Hematopoietic multipotent progenitor cell treated with erythropoietin and hydrocortisone succinate and interleukin-3 and kit ligand, for 4 days (in vitro differentiated cells): ENCODE data around the gene PLB1.
A peak's percentile ranks its signal among the peaks of the same experiment; 100 is the strongest.

ENCODE experiments used
- DNase-seq: peaks from one replicate; pipeline ENCODE4 v3.0.0-alpha.2; 2015

PLB1 gene

GRCh38 chr2:28505361-28505760 is 9.5 kb downstream of the PLB1 start:
- no peak for DNase-seq

- no peak for DNase-seq
Observed at GRCh38 chr2:28506112-28506910, 10.5 kb downstream of the PLB1 start.

DNA sequence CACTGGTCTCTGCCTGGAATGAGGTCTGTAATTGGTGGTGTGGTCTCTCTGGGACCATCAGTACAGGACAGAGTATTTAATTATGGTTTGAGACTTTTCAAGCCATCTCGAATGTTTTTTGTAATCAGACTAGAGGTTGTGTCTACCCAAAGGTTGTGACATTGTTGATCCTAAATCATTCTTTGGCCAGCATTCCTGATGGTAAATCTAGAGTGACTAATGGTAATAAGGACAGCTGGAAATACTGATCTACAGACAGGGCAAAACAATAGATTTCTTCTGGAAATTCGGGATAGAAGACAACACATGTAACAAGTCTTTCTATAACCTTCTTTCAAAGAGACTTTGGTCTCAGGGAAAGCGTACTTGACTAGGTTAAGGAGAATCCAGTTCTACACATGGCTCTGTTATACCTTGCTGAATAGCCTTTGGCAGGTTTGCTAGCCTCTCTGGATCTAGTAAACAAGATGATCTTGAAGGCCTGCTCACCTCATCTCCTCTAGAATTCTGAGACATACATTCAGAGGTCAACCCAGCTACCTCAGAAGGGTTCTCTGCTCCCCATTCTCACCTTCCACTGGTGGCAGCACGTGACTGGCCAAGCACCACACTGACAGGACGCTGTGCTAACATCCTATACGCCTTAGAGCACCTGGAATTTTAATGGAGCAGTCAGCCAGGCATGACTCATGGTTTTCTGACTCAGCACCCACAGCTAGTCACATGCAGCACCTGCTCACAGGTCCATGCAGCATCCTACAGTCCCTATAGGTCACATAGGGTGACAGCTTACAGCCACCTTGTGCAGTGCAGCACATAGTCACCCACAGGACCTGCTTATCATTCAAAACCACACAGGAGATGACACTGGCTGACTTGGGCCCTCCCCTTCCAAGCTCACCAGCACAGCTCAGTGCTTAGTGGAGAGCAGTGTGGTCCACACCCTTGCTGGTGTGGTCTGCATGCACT is 12.2 kb downstream of the PLB1 start:
- DNase-seq, result peak; percentile 81

GRCh38 chr2:28509361-28509760 is 13.5 kb downstream of the PLB1 start:
- DNase-seq, result no peak

DNA sequence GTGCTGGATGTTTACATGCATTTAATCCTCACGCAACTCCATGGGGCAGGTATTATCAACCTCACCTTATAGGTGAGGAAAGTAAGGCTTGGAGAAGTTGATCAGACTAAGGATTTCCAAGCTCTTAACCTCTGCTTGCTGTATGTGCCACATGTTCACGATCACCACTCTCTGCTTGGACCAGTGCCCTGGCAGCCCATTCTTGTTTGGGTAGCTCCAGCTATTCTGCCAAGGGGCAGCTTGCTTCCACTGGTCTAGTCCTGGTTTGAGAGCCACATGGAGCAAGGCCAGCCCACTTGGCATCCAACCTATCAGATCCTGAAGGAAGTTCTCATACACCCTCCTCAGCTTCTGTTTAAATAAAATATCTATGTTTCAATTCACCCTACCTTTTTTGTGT is 14.3 kb downstream of the PLB1 start:
- DNase-seq, result no peak

DNA sequence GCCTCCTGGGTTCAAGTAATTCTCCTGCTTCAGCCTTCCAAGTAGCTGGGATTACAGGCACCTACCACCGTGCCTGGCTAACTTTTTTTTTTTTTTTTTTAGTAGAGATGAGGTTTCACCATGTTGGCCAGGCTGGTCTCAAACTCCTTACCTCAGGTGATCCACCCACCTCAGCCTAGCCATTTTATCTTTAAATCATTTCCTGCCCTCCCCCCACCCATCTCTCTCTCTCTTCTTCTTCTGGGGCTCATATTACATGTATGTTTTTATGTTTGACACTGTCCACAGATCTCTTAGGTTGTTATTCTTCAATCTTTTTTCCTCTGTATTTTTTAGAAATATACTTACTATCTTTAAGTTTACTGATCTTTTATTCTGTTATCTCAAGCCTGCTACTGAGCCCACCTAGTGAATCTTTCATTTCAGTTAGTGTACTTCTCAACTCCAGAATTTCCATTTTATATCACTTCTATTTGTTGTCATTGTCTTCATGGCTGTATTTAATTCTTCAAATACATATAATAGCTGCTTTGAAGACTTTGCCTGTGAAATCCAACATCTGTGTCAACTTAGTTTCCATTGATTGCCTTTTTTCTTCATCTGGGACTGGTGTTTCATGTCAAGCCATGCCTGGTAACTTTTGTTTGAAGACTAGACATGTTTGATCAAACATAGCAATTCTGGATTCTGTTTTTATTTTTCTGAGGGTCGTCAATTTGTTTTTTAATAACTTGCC is 16.2 kb downstream of the PLB1 start:
- DNase-seq, result no peak

- no peak for DNase-seq
Observed at GRCh38 chr2:28512607-28512965, 16.7 kb downstream of the PLB1 start.

DNA sequence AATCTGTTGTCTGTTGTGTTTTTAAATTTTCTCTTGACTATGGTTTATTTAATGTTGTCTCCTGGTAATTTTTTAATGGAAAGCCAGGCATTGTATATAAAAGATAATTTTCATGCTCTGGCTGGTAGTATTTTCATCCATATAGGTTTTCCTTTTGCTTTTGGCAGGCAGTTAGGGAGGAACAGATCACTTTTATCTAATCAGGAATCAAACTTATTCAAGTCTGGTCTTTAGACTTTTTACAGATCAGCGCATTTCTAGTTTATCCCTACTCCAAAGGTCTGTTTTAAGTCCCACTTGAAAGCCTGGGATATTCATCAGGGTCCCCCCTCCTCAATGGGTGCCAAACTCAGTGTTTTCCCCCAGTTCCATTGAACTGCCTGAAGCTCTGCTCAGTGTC is 17.2 kb downstream of the PLB1 start:
- no peak for DNase-seq

DNA sequence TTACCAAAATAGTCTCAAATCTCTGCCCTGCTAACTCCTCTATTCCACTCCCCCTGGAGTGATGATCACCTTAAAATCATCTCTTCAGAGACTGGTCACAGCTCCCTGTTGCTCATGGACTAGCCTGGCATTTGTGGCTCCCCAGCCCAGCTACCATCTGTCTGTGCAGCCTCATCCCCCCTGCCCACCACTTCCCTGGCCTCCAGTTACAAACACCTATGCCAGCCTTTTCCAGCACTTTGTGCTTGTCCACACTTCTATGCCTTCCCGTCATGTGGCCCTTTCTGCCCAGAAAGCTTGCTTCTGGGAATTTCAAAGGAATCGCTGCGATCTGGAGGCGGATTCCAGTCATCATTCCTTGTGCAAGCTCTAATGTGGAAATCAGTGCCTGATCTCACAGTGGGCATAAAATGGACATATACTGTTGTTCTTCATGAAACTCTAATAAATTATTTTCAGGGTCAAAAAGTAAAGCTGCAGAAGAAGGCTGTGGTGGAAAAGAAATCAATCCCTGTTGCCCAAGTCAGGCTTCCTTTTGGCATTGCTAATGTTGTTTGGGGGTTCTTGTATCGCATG is 19.4 kb downstream of the PLB1 start:
- DNase-seq, result no peak

GRCh38 chr2:28516430-28516829 is 20.6 kb downstream of the PLB1 start:
- DNase-seq, result no peak

GRCh38 chr2:28516950-28517349 is 21.1 kb downstream of the PLB1 start:
- peak; percentile 49 for DNase-seq

GRCh38 chr2:28521663-28522062 is 25.8 kb downstream of the PLB1 start:
- DNase-seq, result peak; percentile 41

DNA sequence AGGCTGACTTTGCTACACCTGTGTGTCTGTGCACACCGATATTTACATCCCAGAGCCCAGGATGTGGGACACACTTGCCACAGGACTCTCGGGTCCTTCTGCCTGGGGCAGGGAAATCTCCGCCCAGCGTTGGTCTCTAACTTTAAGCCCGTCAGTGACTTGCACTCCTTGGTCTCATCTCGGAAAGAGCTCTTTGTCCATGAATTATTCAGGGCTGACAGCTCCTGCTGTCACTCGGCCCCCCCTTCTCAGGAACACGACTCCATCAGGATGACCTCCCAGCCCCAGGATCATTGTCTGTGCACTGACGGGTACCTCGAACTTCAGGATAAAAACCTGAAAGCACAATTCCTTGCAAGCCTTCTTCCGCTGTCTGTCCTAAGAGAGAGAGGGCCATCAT is 26.6 kb downstream of the PLB1 start:
- no peak for DNase-seq

- DNase-seq, result no peak
Observed at GRCh38 chr2:28523902-28524301, 28.0 kb downstream of the PLB1 start.

GRCh38 chr2:28525481-28525880 is 29.6 kb downstream of the PLB1 start:
- no peak for DNase-seq

DNA sequence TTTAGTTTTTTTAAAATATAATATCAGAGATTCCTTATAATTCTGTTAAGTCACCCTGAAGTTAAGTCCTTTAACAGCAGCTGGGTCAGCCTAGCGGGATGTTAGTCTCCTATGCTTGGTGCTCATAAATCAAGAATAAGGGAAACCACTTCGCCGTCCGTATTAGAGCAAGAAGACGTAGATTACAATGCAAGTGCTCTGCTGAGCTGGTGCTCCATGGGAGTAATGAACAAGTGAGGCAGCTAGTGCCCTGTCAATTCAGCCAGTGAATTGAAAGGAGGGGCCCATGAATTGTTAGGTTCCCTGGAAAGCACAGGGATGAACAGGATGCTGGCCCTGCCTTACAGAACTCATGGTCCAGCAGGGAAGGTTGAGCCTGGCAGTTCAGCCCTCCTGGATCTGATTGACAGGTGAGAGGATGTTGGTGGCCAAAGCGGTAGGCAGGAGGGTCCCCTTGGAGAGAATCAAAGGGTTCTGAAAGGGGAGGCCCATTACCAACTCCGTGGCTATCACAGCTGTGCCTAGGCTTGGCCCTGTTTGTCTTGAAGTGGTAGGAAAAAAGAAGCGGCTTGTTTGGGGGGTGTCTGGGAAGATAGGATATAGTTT is 30.8 kb downstream of the PLB1 start:
- no peak for DNase-seq

DNA sequence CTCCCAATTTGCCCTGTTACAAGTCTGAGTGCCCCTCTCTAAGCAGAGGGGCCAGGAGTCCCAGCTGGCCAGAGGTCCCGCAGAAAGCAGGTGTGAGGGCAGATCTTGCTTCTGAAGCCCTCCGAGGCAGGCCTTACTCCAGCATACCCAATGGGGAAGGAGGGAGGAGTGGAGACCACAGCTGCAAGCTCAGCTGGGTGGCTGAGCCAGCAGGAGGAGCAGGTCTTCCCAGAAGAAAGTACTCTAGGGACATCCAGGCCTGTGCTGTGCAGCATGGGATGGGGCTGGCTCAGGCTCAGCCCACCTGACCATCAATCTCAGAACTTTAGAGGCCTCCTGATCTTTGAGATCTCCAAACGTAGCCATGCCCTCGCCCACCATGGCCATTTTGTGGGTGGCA is 31.3 kb downstream of the PLB1 start:
- no peak for DNase-seq

- DNase-seq, result no peak
Observed at GRCh38 chr2:28528206-28528605, 32.3 kb downstream of the PLB1 start.

- no peak for DNase-seq
Observed at GRCh38 chr2:28530782-28531181, 34.9 kb downstream of the PLB1 start.

DNA sequence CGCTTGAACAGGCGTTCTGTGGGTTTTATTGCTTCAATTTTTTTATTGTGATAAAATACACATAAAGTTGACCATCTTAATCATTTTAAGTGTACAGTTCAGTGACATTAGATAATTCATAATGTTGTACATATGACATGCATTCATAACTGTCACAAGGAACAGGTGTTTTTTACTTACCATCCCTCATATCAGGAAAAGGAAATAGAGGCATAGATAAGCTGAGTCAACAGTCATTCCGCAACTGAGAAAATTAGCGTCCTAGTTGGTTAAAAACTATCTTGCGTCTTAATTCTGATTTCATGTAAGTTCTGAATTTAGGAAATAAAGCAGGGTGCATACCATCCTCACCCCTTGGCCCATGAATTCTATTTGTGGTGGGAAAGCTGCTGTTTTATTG is 36.5 kb downstream of the PLB1 start:
- DNase-seq, result no peak

GRCh38 chr2:28533044-28533680 is 37.3 kb downstream of the PLB1 start:
- no peak for DNase-seq

- DNase-seq, result no peak
Observed at GRCh38 chr2:28534817-28535216, 39.0 kb downstream of the PLB1 start.
